Mesendoderm (in vitro differentiated cells): ENCODE results near the gene PCCB.
"Not testable (repeated sequence)": the region's sequence is repeated elsewhere in the genome, so short reads cannot be mapped to it uniquely, and the experiment has no call there.

Experiments used
- DNase-seq: peaks from one replicate; pipeline ENCODE4 v3.0.0; 2013
- H2AK5ac ChIP-seq: 2 replicates; pipeline ENCODE4 v1.6.1; 2013; ENCODE audit warnings: low read length, inconsistent platforms
- H2BK120ac ChIP-seq: 2 replicates; pipeline ENCODE4 v1.6.1; 2013; ENCODE audit warnings: low read depth, mild to moderate bottlenecking, low read length, moderate library complexity, mixed read lengths
- H2BK15ac ChIP-seq: replicated peaks from 2 replicates; pipeline ENCODE4 v1.6.1; 2013; ENCODE audit warnings: low read depth, mild to moderate bottlenecking, moderate library complexity
- H2BK5ac ChIP-seq: 2 replicates; pipeline ENCODE4 v1.6.1; 2013; ENCODE audit warnings: low read length, inconsistent platforms
- H3K18ac ChIP-seq: 2 replicates; pipeline ENCODE4 v1.6.1; 2013; ENCODE audit warnings: mild to moderate bottlenecking, low read length, mixed read lengths
- H3K23ac ChIP-seq: one replicate; pipeline ENCODE4 v1.6.1; 2013; ENCODE audit warnings: low read length
- H3K27ac ChIP-seq: 2 replicates; pipeline ENCODE4 v1.5.1; 2013; ENCODE audit warnings: low read depth, mild to moderate bottlenecking, inconsistent platforms, low read length, moderate library complexity
- H3K27me3 ChIP-seq: 2 replicates; pipeline ENCODE4 v1.6.1; 2013; ENCODE audit warnings: low read length, control low read depth, mild to moderate bottlenecking, inconsistent platforms; ENCODE audit not compliant: insufficient read depth, poor library complexity
- H3K36me3 ChIP-seq: 2 replicates; pipeline ENCODE4 v1.6.1; 2013; ENCODE audit warnings: low read length, inconsistent platforms; ENCODE audit not compliant: control insufficient read depth, insufficient read depth
- H3K4ac ChIP-seq: one replicate; pipeline ENCODE4 v1.6.1; 2013; ENCODE audit warnings: low read depth, mild to moderate bottlenecking, low read length, moderate library complexity
- H3K4me1 ChIP-seq: 2 replicates; pipeline ENCODE4 v1.6.1; 2013; ENCODE audit warnings: low read depth, low read length, inconsistent platforms; ENCODE audit not compliant: control insufficient read depth
- H3K4me2 ChIP-seq: 2 replicates; pipeline ENCODE4 v1.6.1; 2013; ENCODE audit warnings: low read length
- H3K4me3 ChIP-seq: 2 replicates; pipeline ENCODE4 v1.5.1; 2013; ENCODE audit warnings: mild to moderate bottlenecking, low read length
- H3K56ac ChIP-seq: one replicate; pipeline ENCODE4 v1.6.1; 2013; ENCODE audit warnings: low read length
- H3K79me1 ChIP-seq: 2 replicates; pipeline ENCODE4 v1.6.1; 2013; ENCODE audit warnings: low read length, inconsistent platforms
- H3K79me2 ChIP-seq: 2 replicates; pipeline ENCODE4 v1.6.1; 2013; ENCODE audit warnings: mild to moderate bottlenecking, low read length; ENCODE audit not compliant: control insufficient read depth, insufficient read depth
- H3K9ac ChIP-seq: 2 replicates; pipeline ENCODE4 v1.6.1; 2013; ENCODE audit warnings: low read length, inconsistent platforms
- H4K5ac ChIP-seq: one replicate; pipeline ENCODE4 v1.6.1; 2013; ENCODE audit warnings: low read length
- H4K8ac ChIP-seq: one replicate; pipeline ENCODE4 v1.6.1; 2013; ENCODE audit warnings: low read depth, mild to moderate bottlenecking, control low read depth, low read length, moderate library complexity
- WGBS: extraction: QIAGEN DNeasy Blood & Tissue Kit; methylation state at CpG from one replicate; pipeline ENCODE4 v1.1.7; 2013; ENCODE audit warnings: low lambda C conversion rate, missing lambda C conversion rate; ENCODE audit not compliant: insufficient coverage; ENCODE audit errors: extremely low coverage; 5-methylcytosine and 5-hydroxymethylcytosine counted together

Gene PCCB

GRCh38 chr3:136263251-136263650, 13.1 kb downstream of the PCCB start:
- H3K79me2 ChIP-seq: no peaks in the 10 kb centered on the region
- H3K4me2 ChIP-seq: no peak overlapping the region
- no peaks in the 10 kb centered on the region for H3K4me1 ChIP-seq
- H3K36me3 ChIP-seq: peaks cover 2% of the 10 kb centered on the region
- H3K27ac ChIP-seq: no peak overlapping the region
- H3K23ac ChIP-seq: no peak overlapping the region
- no peak overlapping the region for H3K56ac ChIP-seq
- H4K8ac ChIP-seq: no peak overlapping the region
- H3K4ac ChIP-seq: no peak overlapping the region
- no peak overlapping the region for H3K18ac ChIP-seq
- H3K9ac ChIP-seq: no peak overlapping the region
- H2BK120ac ChIP-seq: no peak overlapping the region
- no peak overlapping the region for H2BK5ac ChIP-seq
- no peak overlapping the region for H3K4me3 ChIP-seq
- no peaks in the 10 kb centered on the region for H3K27me3 ChIP-seq
- DNase-seq: no peak
- no CpG with 5 or more reads among the region's 7 CpGs for WGBS
- H4K5ac ChIP-seq: no peak overlapping the region
- no peak overlapping the region for H2BK15ac ChIP-seq
- no peaks in the 10 kb centered on the region for H3K79me1 ChIP-seq
- no peak overlapping the region for H2AK5ac ChIP-seq

- H3K4me3 ChIP-seq, H2BK15ac ChIP-seq, H3K36me3 ChIP-seq, H2BK120ac ChIP-seq, H4K5ac ChIP-seq, H3K56ac ChIP-seq, H2AK5ac ChIP-seq, H3K4ac ChIP-seq, H3K79me1 ChIP-seq, H3K18ac ChIP-seq, H3K9ac ChIP-seq, H3K4me2 ChIP-seq, H3K27ac ChIP-seq, H4K8ac ChIP-seq, H3K27me3 ChIP-seq, H3K4me1 ChIP-seq, H2BK5ac ChIP-seq, H3K23ac ChIP-seq, DNase-seq, H3K79me2 ChIP-seq: not testable (repeated sequence)
- WGBS: no CpG with 5 or more reads among the region's 6 CpGs
Measured at GRCh38 chr3:136266468-136267125, 16.5 kb downstream of the PCCB start.

GRCh38 chr3:136267235-136267634, 17.1 kb downstream of the PCCB start:
- peaks cover 2% of the 10 kb centered on the region for H3K36me3 ChIP-seq
- no peaks in the 10 kb centered on the region for H3K79me2 ChIP-seq
- H3K9ac ChIP-seq: no peak overlapping the region
- H2AK5ac ChIP-seq: no peak overlapping the region
- WGBS: no CpG with 5 or more reads among the region's 6 CpGs
- no peak overlapping the region for H2BK5ac ChIP-seq
- H3K79me1 ChIP-seq: no peaks in the 10 kb centered on the region
- no peak overlapping the region for H2BK120ac ChIP-seq
- H3K56ac ChIP-seq: no peak overlapping the region
- no peak overlapping the region for H3K23ac ChIP-seq
- no peak for DNase-seq
- H3K4me1 ChIP-seq: no peaks in the 10 kb centered on the region
- H3K4me2 ChIP-seq: no peak overlapping the region
- H3K4me3 ChIP-seq: no peak overlapping the region
- no peak overlapping the region for H4K8ac ChIP-seq
- no peak overlapping the region for H2BK15ac ChIP-seq
- H3K4ac ChIP-seq: no peak overlapping the region
- no peak overlapping the region for H4K5ac ChIP-seq
- H3K18ac ChIP-seq: no peak overlapping the region
- H3K27ac ChIP-seq: no peak overlapping the region
- H3K27me3 ChIP-seq: no peaks in the 10 kb centered on the region

GRCh38 chr3:136270179-136270578, 20.0 kb downstream of the PCCB start:
- DNase-seq: no peak
- no CpG with 5 or more reads among the region's 5 CpGs for WGBS

GRCh38 chr3:136271626-136272025, 21.5 kb downstream of the PCCB start:
- not testable (repeated sequence) for H3K36me3 ChIP-seq, H3K4ac ChIP-seq, H3K27me3 ChIP-seq, H2BK15ac ChIP-seq, H3K27ac ChIP-seq, H3K56ac ChIP-seq, H4K5ac ChIP-seq, H2BK5ac ChIP-seq, DNase-seq, H3K4me1 ChIP-seq, H4K8ac ChIP-seq, H3K79me1 ChIP-seq, H3K79me2 ChIP-seq, H3K23ac ChIP-seq, H2BK120ac ChIP-seq, H3K18ac ChIP-seq, H3K9ac ChIP-seq, H3K4me3 ChIP-seq, H2AK5ac ChIP-seq, H3K4me2 ChIP-seq
- WGBS: no CpG with 5 or more reads among the region's 2 CpGs

More at GRCh38 chr3:136270179-136270578, 20.0 kb downstream of the PCCB start:
- Histone ChIP-seq H4K5ac (no peak overlapping the region), H3K4me3 (no peak overlapping the region), H4K8ac (no peak overlapping the region), H3K36me3 (no peaks in the 10 kb centered on the region), H3K23ac (no peak overlapping the region), H3K56ac (no peak overlapping the region), H2BK120ac (no peak overlapping the region), H3K4me2 (no peak overlapping the region), H3K79me2 (no peaks in the 10 kb centered on the region), H3K9ac (no peak overlapping the region), H3K4ac (no peak overlapping the region), H2AK5ac (no peak overlapping the region), H3K79me1 (no peaks in the 10 kb centered on the region), H2BK15ac (no peak overlapping the region), H3K4me1 (no peaks in the 10 kb centered on the region), H3K27ac (no peak overlapping the region), H3K18ac (no peak overlapping the region), H3K27me3 (no peaks in the 10 kb centered on the region), H2BK5ac (no peak overlapping the region)
